Measurements from ENCODE around the gene CD74.
"Not testable (repeated sequence)": the region's sequence is repeated elsewhere in the genome, so short reads cannot be mapped to it uniquely, and the experiment has no call there.

CD74 gene

GRCh38 chr5:150428106-150428876, 15.6 kb upstream of the CD74 start:
- Histone ChIP-seq H3K27me3 (replicated peaks; ENCODE audit: control insufficient read depth, insufficient read depth, low read length) (no peaks in the 10 kb centered on the region), H3K36me3 (ENCODE audit: control insufficient read depth, insufficient read depth, low read length) (no peaks in the 10 kb centered on the region), H3K4me3 (replicated peaks; ENCODE audit: low read depth, low read length) (no peak overlapping the region)
- DNase-seq (ENCODE audit: extremely low read depth, insufficient read length): no peak
- TF ChIP-seq CTCF (IDR thresholded peaks at IDR 0.05; ENCODE audit: insufficient read depth, low read length, poor library complexity, severe bottlenecking): no peak

GRCh38 chr5:150426165-150426564, 13.5 kb upstream of the CD74 start:
- not testable (repeated sequence) for H3K36me3 ChIP-seq (ENCODE audit: control insufficient read depth, insufficient read depth, low read length); H3K4me3 ChIP-seq (replicated peaks; ENCODE audit: low read depth, low read length); H3K27me3 ChIP-seq (replicated peaks; ENCODE audit: control insufficient read depth, insufficient read depth, low read length); DNase-seq (ENCODE audit: extremely low read depth, insufficient read length)

GRCh38 chr5:150422758-150423157, 10.0 kb upstream of the CD74 start:
- Histone ChIP-seq H3K36me3 (ENCODE audit: control insufficient read depth, insufficient read depth, low read length) (no peaks in the 10 kb centered on the region), H3K27me3 (replicated peaks; ENCODE audit: control insufficient read depth, insufficient read depth, low read length) (no peaks in the 10 kb centered on the region), H3K4me3 (replicated peaks; ENCODE audit: low read depth, low read length) (no peak overlapping the region)
- TF ChIP-seq CTCF (IDR thresholded peaks at IDR 0.05; ENCODE audit: insufficient read depth, low read length, poor library complexity, severe bottlenecking): no peak
- no peak for DNase-seq (ENCODE audit: extremely low read depth, insufficient read length)

- TF ChIP-seq CTCF (IDR thresholded peaks at IDR 0.05; ENCODE audit: insufficient read depth, low read length, poor library complexity, severe bottlenecking): no peak
- no peak overlapping the region for H3K4me3 ChIP-seq (replicated peaks; ENCODE audit: low read depth, low read length)
- DNase-seq (ENCODE audit: extremely low read depth, insufficient read length): no peak
- no peaks in the 10 kb centered on the region for H3K27me3 ChIP-seq (replicated peaks; ENCODE audit: control insufficient read depth, insufficient read depth, low read length)
- H3K36me3 ChIP-seq (ENCODE audit: control insufficient read depth, insufficient read depth, low read length): no peaks in the 10 kb centered on the region
Measured at GRCh38 chr5:150422075-150422474, 9.4 kb upstream of the CD74 start.

- Histone ChIP-seq H3K36me3 (ENCODE audit: control insufficient read depth, insufficient read depth, low read length) (no peaks in the 10 kb centered on the region), H3K27me3 (replicated peaks; ENCODE audit: control insufficient read depth, insufficient read depth, low read length) (no peaks in the 10 kb centered on the region), H3K4me3 (replicated peaks; ENCODE audit: low read depth, low read length) (no peak overlapping the region)
- no peak for DNase-seq (ENCODE audit: extremely low read depth, insufficient read length)
- no peak for TF ChIP-seq CTCF (IDR thresholded peaks at IDR 0.05; ENCODE audit: insufficient read depth, low read length, poor library complexity, severe bottlenecking)
Measured at GRCh38 chr5:150419630-150420270, 7.0 kb upstream of the CD74 start.

GRCh38 chr5:150413902-150414790, 1.4 kb upstream of the CD74 start:
- DNase-seq (ENCODE audit: extremely low read depth, insufficient read length); H3K4me3 ChIP-seq (replicated peaks; ENCODE audit: low read depth, low read length): not testable (repeated sequence)

More at GRCh38 chr5:150413902-150414790, 1.4 kb upstream of the CD74 start:
- H3K27me3 ChIP-seq (replicated peaks; ENCODE audit: control insufficient read depth, insufficient read depth, low read length); H3K36me3 ChIP-seq (ENCODE audit: control insufficient read depth, insufficient read depth, low read length): not testable (repeated sequence)
